ENCODE data around the gene EVA1B. TPM values are rescaled to one million over a fixed set of nuclear protein-coding genes. Genes with fewer than 3 reads are reported as not detected.

The EVA1B gene
- total RNA-seq, 1 experiment from 2014 or later, result 25.1 TPM

DNA sequence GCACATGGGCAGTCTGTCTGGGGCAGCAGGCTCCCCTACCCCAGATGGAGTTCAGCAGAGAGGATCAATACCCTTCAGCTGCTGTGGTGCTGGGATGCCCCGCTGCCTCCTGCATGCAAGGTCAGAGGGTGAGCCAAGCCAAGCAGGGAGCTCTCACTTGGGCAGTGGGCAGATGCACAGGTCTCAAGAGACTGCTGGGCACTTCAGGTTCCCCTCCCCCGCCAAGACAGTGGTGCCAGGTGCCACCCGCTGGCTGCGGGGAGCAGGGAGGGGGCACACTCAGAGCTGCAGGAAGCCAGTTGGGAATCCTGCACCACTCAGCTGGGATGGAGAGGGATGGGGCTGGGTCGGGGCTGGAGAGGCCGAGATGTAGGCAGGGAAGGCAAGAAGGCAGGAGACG lies 15.8 kb upstream of the EVA1B start:
- ATAC-seq (no peak), DNase-seq (ENCODE audit: low read depth, low spot score) (no peak)
- CTCF ChIA-PET, result no interaction called here
- Histone ChIP-seq H3K4me3 (replicated peaks in 1 of 2; ENCODE audit: low read depth in 1 of 2, low read length in 2 of 2) (no peak overlapping the region), H2AFZ (ENCODE audit: low read depth, low read length, poor library complexity, severe bottlenecking) (no peak overlapping the region), H3K36me3 (ENCODE audit: control insufficient read depth in 1 of 2, insufficient read depth in 2 of 2, low read length in 2 of 2) (peaks cover 0 to 5% of the 10 kb centered on the region in 2 experiments; a peak in 1 of 4 replicates), H3K9me3 (ENCODE audit: control insufficient read depth in 1 of 2, insufficient read depth in 1 of 2, low read depth in 1 of 2, low read length in 2 of 2) (no peaks in the 10 kb centered on the region), H3K27ac (ENCODE audit: low read depth, low read length) (no peak overlapping the region), H3K4me2 (ENCODE audit: low read length) (no peak overlapping the region), H3K9me2 (ENCODE audit: insufficient read depth) (no peaks in the 10 kb centered on the region), H3K79me2 (ENCODE audit: insufficient read depth, low read length) (no peaks in the 10 kb centered on the region), H3K9ac (ENCODE audit: low read length) (no peak overlapping the region), H4K20me1 (ENCODE audit: insufficient read depth) (no peaks in the 10 kb centered on the region), H3K4me1 (ENCODE audit: control insufficient read depth in 1 of 2, insufficient read depth in 2 of 2, low read length in 2 of 2) (peaks cover 0 to 6% of the 10 kb centered on the region in 2 experiments; a peak in 1 of 4 replicates), H3K27me3 (ENCODE audit: insufficient read depth, low read length) (no peaks in the 10 kb centered on the region)
- intact Hi-C loops (cut with micrococcal nuclease), result no loop called here
- RAD21 ChIA-PET (ENCODE audit: low non-redundant PET in 1 of 2, low total read pairs in 2 of 2, uncharacterized antibody in 2 of 2, unreplicated experiment in 2 of 2), result no interaction called here
- no TSS peak for BruUV-seq (replicated peaks)
- POLR2A ChIA-PET, result no interaction called here
- TF ChIP-seq TCF7L2 (IDR thresholded peaks at IDR 0.05; ENCODE audit: borderline replicate concordance, extremely low read depth, insufficient read depth, insufficient read length) (no peak), POLR2AphosphoS5 (IDR thresholded peaks at IDR 0.05; ENCODE audit: low read depth, low read length) (no peak), POLR2A (IDR thresholded peaks at IDR 0.05; ENCODE audit: borderline replicate concordance, extremely low read depth, insufficient read depth, insufficient read length) (no peak), SRF (IDR thresholded peaks at IDR 0.05; ENCODE audit: low read depth) (no peak), CBX3 (IDR thresholded peaks at IDR 0.05; ENCODE audit: low read depth) (no peak), CTCF (IDR thresholded peaks at IDR 0.05 in 2 of 3, conservative IDR thresholded peaks at IDR 0.05 in 1 of 3; ENCODE audit: borderline replicate concordance in 1 of 3, insufficient read depth in 1 of 3, low read depth in 2 of 3, low read length in 2 of 3) (no peak), RAD21 (IDR thresholded peaks at IDR 0.05; ENCODE audit: low read depth) (no peak), CEBPB (IDR thresholded peaks at IDR 0.05; ENCODE audit: low read depth) (no peak), JUND (IDR thresholded peaks at IDR 0.05) (no peak), ZNF274 (IDR thresholded peaks at IDR 0.05; ENCODE audit: low read depth, low read length) (no peak), EGR1 (IDR thresholded peaks at IDR 0.05; ENCODE audit: low read depth) (no peak), ELF1 (IDR thresholded peaks at IDR 0.05; ENCODE audit: borderline replicate concordance, low read depth) (no peak), MAX (IDR thresholded peaks at IDR 0.05) (no peak)
